GM12801 (cell line): ENCODE measurements around the gene IMMP1L.

Source experiments
- TF ChIP-seq, protein P1 (sequence below): IDR thresholded peaks from one replicate; pipeline ENCODE4 v1.5.1; 2011; ENCODE audit warnings: control low read depth; ENCODE audit not compliant: insufficient read length; ENCODE audit errors: extremely low read depth

IMMP1L gene

GRCh38 chr11:31397239-31397834 lies 112.1 kb downstream of the IMMP1L start:
- TF ChIP-seq, protein P1, sequence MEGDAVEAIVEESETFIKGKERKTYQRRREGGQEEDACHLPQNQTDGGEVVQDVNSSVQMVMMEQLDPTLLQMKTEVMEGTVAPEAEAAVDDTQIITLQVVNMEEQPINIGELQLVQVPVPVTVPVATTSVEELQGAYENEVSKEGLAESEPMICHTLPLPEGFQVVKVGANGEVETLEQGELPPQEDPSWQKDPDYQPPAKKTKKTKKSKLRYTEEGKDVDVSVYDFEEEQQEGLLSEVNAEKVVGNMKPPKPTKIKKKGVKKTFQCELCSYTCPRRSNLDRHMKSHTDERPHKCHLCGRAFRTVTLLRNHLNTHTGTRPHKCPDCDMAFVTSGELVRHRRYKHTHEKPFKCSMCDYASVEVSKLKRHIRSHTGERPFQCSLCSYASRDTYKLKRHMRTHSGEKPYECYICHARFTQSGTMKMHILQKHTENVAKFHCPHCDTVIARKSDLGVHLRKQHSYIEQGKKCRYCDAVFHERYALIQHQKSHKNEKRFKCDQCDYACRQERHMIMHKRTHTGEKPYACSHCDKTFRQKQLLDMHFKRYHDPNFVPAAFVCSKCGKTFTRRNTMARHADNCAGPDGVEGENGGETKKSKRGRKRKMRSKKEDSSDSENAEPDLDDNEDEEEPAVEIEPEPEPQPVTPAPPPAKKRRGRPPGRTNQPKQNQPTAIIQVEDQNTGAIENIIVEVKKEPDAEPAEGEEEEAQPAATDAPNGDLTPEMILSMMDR = no peak

DNA sequence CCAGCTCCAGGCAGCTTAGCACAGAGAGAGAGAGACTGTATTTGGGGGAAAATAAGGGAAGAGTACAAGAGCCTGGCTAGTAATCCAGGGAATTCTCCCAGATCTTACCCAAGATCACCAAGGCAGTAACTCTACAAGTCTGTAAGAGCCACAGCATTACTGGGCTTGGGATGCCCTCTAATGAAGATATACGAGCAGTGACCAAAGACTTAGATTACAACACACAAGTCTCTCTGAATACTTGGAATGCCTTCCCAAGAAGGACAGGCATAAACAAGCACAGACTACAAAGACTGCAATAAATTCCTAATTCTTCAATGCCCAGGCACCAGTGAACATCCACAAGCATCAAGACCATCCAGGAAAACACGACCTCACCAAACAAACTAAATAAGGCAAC lies 122.0 kb downstream of the IMMP1L start:
- TF ChIP-seq, protein P1 = no peak

GRCh38 chr11:31383116-31383515 lies 126.3 kb downstream of the IMMP1L start:
- TF ChIP-seq, protein P1 = no peak
